ENCODE results near the gene DGCR6L. TPM values are rescaled to one million over a fixed set of nuclear protein-coding genes. Genes with fewer than 3 reads are reported as not detected.
"Not testable (repeated sequence)": the region's sequence is repeated elsewhere in the genome, so short reads cannot be mapped to it uniquely, and the experiment has no call there.

Gene DGCR6L
- total RNA-seq, 4 donors from 2014 or later = 39.8 to 69.2 (median 60.4) TPM

- Histone ChIP-seq H3K4me1 (no peaks in the 10 kb centered on the region), H3K27me3 (peaks cover 49% of the 10 kb centered on the region), H3K36me3 (no peaks in the 10 kb centered on the region), H3K9me3 (no peaks in the 10 kb centered on the region), H3K27ac (no peak overlapping the region), H3K4me3 (no peak overlapping the region)
- 0% methylated on average over 1 of the region's 21 CpGs; no CpG with 5 or more reads in 1 of the 2 donors for WGBS, 2 donors (ENCODE audit: low coverage in 1 of 2)
- no peak for ATAC-seq
- TF ChIP-seq POLR2A (IDR thresholded peaks at IDR 0.05) = no peak
- no peak for TF ChIP-seq EP300 (IDR thresholded peaks at IDR 0.05)
- no peak for TF ChIP-seq POLR2AphosphoS5 (IDR thresholded peaks at IDR 0.05)
- no peak for TF ChIP-seq CTCF (IDR thresholded peaks at IDR 0.05)
Observed at GRCh38 chr22:20305894-20306645, 13.8 kb downstream of the DGCR6L start.

GRCh38 chr22:20305230-20305893 is 14.5 kb downstream of the DGCR6L start:
- not testable (repeated sequence) for H3K9me3 ChIP-seq, H3K4me1 ChIP-seq, H3K36me3 ChIP-seq, H3K27ac ChIP-seq, H3K4me3 ChIP-seq, ATAC-seq
- 92% methylated on average over 2 of the region's 12 CpGs; no CpG with 5 or more reads in 1 of the 2 donors for WGBS, 2 donors (ENCODE audit: low coverage in 1 of 2)
- peaks cover 53% of the 10 kb centered on the region for H3K27me3 ChIP-seq

- WGBS, 2 donors (ENCODE audit: low coverage in 1 of 2) = 72 to 76% methylated on average over 2 to 4 of the region's 9 CpGs
- H3K4me1 ChIP-seq = peaks cover 0 to 7% (median 5%) of the 10 kb centered on the region in 3 donors
- H3K36me3 ChIP-seq = no peaks in the 10 kb centered on the region
- no peak overlapping the region for H3K4me3 ChIP-seq
- no peaks in the 10 kb centered on the region for H3K9me3 ChIP-seq
- peaks cover 53% of the 10 kb centered on the region for H3K27me3 ChIP-seq
- no peak for TF ChIP-seq CTCF (IDR thresholded peaks at IDR 0.05)
- TF ChIP-seq POLR2AphosphoS5 (IDR thresholded peaks at IDR 0.05) = no peak
- ATAC-seq = no peak
- no peak overlapping the region for H3K27ac ChIP-seq
Observed at GRCh38 chr22:20304646-20305045, 15.2 kb downstream of the DGCR6L start.

GRCh38 chr22:20303229-20303534 is 16.7 kb downstream of the DGCR6L start:
- not testable (repeated sequence) for ATAC-seq, H3K4me3 ChIP-seq, H3K9me3 ChIP-seq, H3K36me3 ChIP-seq, H3K27ac ChIP-seq
- H3K27me3 ChIP-seq = peaks cover 53% of the 10 kb centered on the region
- WGBS, 2 donors (ENCODE audit: low coverage in 1 of 2) = no CpG with 5 or more reads among the region's 7 CpGs
- H3K4me1 ChIP-seq = peaks cover 0 to 20% (median 5%) of the 10 kb centered on the region in 3 donors

- ATAC-seq = no peak
- Histone ChIP-seq H3K9me3 (no peaks in the 10 kb centered on the region), H3K27ac (no peak overlapping the region), H3K4me3 (no peak overlapping the region), H3K4me1 (peaks cover 0 to 20% (median 5%) of the 10 kb centered on the region in 3 donors), H3K36me3 (no peaks in the 10 kb centered on the region), H3K27me3 (peaks cover 53% of the 10 kb centered on the region)
- TF ChIP-seq CTCF (IDR thresholded peaks at IDR 0.05) (no peak), POLR2A (IDR thresholded peaks at IDR 0.05) (no peak), EP300 (IDR thresholded peaks at IDR 0.05) (no peak), POLR2AphosphoS5 (IDR thresholded peaks at IDR 0.05) (no peak)
- 78 to 100% methylated on average over 2 of the region's 13 CpGs for WGBS, 2 donors (ENCODE audit: low coverage in 1 of 2)
Observed at GRCh38 chr22:20302438-20303228, 17.2 kb downstream of the DGCR6L start.
